H54 (cell line): ENCODE data around the gene RBMS1.

Experiments
- DNase-seq: peaks from one replicate; pipeline ENCODE4 v3.0.0; 2011; ENCODE audit warnings: low spot score, mixed read lengths; ENCODE audit not compliant: insufficient read length
- FAIRE-seq: peaks from 3 replicates; lab custom pipeline; 2011; peaks lifted over from hg19 to GRCh38; lab: Jason Lieb, UNC
- POLR2A ChIP-seq: IDR thresholded peaks from 2 replicates; pipeline ENCODE4 v1.6.1; 2011; ENCODE audit warnings: low read depth, mild to moderate bottlenecking, low read length

Gene RBMS1

GRCh38 chr2:160362541-160362940 is 131.1 kb downstream of the RBMS1 start:
- FAIRE-seq: no peak

GRCh38 chr2:160362018-160362417 is 131.6 kb downstream of the RBMS1 start:
- FAIRE-seq: no peak
- no peak for TF ChIP-seq POLR2A
- DNase-seq: no peak

More at GRCh38 chr2:160362541-160362940, 131.1 kb downstream of the RBMS1 start:
- TF ChIP-seq POLR2A: no peak
- DNase-seq: no peak

GRCh38 chr2:160360089-160360757 is 133.4 kb downstream of the RBMS1 start:
- no peak for TF ChIP-seq POLR2A
- no peak for DNase-seq
- no peak for FAIRE-seq

- FAIRE-seq (peak; percentile 88), DNase-seq (no peak)
- TF ChIP-seq POLR2A: no peak
Measured at GRCh38 chr2:160358046-160358445, 135.6 kb downstream of the RBMS1 start.

- TF ChIP-seq POLR2A: no peak
- DNase-seq: no peak
- no peak for FAIRE-seq
Measured at GRCh38 chr2:160356485-160356884, 137.1 kb downstream of the RBMS1 start.

- FAIRE-seq: no peak
- DNase-seq: no peak
- TF ChIP-seq POLR2A: no peak
Measured at GRCh38 chr2:160355080-160355479, 138.5 kb downstream of the RBMS1 start.

- TF ChIP-seq POLR2A: no peak
- no peak for FAIRE-seq
- DNase-seq: no peak
Measured at GRCh38 chr2:160354677-160355076, 138.9 kb downstream of the RBMS1 start.

GRCh38 chr2:160353813-160354212 is 139.8 kb downstream of the RBMS1 start:
- FAIRE-seq: no peak
- DNase-seq: no peak
- no peak for TF ChIP-seq POLR2A

GRCh38 chr2:160353166-160353565 is 140.4 kb downstream of the RBMS1 start:
- TF ChIP-seq POLR2A: no peak

GRCh38 chr2:160352500-160352899 is 141.1 kb downstream of the RBMS1 start:
- FAIRE-seq: no peak

More at GRCh38 chr2:160353166-160353565, 140.4 kb downstream of the RBMS1 start:
- DNase-seq (no peak), FAIRE-seq (no peak)

GRCh38 chr2:160351956-160352355 is 141.7 kb downstream of the RBMS1 start:
- DNase-seq (no peak), FAIRE-seq (peak; percentile 89)
- no peak for TF ChIP-seq POLR2A

More at GRCh38 chr2:160352500-160352899, 141.1 kb downstream of the RBMS1 start:
- TF ChIP-seq POLR2A: no peak
- no peak for DNase-seq

GRCh38 chr2:160349306-160349705 is 144.3 kb downstream of the RBMS1 start:
- no peak for TF ChIP-seq POLR2A
- DNase-seq: no peak
- no peak for FAIRE-seq

- no peak for DNase-seq
- TF ChIP-seq POLR2A: no peak
- FAIRE-seq: peak; percentile 61
Measured at GRCh38 chr2:160347269-160347863, 146.2 kb downstream of the RBMS1 start.

- FAIRE-seq (no peak), DNase-seq (no peak)
- TF ChIP-seq POLR2A: no peak
Measured at GRCh38 chr2:160345071-160345764, 148.4 kb downstream of the RBMS1 start.
